K562 (cell line): ENCODE results near the gene TPBGL. TPM values are rescaled to one million over a fixed set of nuclear protein-coding genes. Genes with fewer than 3 reads are reported as not detected.

Source experiments
- ATAC-seq: fragments of 200-7000 bp; cut with Tn5 transposase; 3 replicates; pipeline ENCODE4 v1.9.1; 2020; ENCODE audit warnings: moderate library complexity
- BruUV-seq: library from RNA; stranded (reverse); fragments of 400-500 nt; replicated peaks from 2 replicates; lab custom pipeline; 2021; lab: Mats Ljungman, UMichigan
- CTCF ChIA-PET: fragments of 300-600 bp; formaldehyde crosslinking; extraction: SDS; loops from one replicate; lab custom pipeline; 2021; ENCODE audit warnings: low intra/inter-chr PET ratio; lab: Yijun Ruan, JAX
- POLR2A ChIA-PET: fragments of 300-600, 350-650 bp; sonication (Branson Sonifier 250); formaldehyde crosslinking; extraction: SDS; loops from one replicate; lab custom pipeline; 2021; ENCODE audit warnings: antibody characterized with exemption, inconsistent platforms; lab: Yijun Ruan, JAX
- DNase-seq, 4 experiments: peaks; one replicate each; pipeline versions ENCODE4 v3.0.0 to v3.0.0-alpha.2; 2011 to 2018; ENCODE audit warnings: low spot score in 3 of 4, mixed read lengths in 3 of 4; ENCODE audit errors: extremely low read depth in 1 of 4
- FAIRE-seq: peaks from 2 replicates; lab custom pipeline; 2011; peaks lifted over from hg19 to GRCh38; lab: Jason Lieb, UNC
- H2AFZ ChIP-seq: 2 replicates; pipeline ENCODE4 v1.6.0; 2011; ENCODE audit warnings: low read depth, low read length, control low read depth, inconsistent platforms
- H3K27ac ChIP-seq: fragments of 200-600 bp; 3 replicates; pipeline ENCODE4 v1.8.0; 2011; ENCODE audit warnings: low read depth, mild to moderate bottlenecking, control low read depth, inconsistent platforms, low read length, moderate library complexity, mixed read lengths; ENCODE audit errors: extremely low read depth
- H3K27me3 ChIP-seq, 2 experiments: fragments of 300-600 bp in 1 of 2; 2 replicates in 1 of 2; 3 replicates in 1 of 2; pipeline versions ENCODE4 v1.6.0 to v1.8.0; 2011; ENCODE audit warnings: inconsistent platforms in 2 of 2, low read length in 2 of 2, mild to moderate bottlenecking in 1 of 2, mixed read lengths in 1 of 2, moderate library complexity in 1 of 2; ENCODE audit not compliant: control insufficient read depth in 2 of 2, insufficient read depth in 2 of 2
- H3K36me3 ChIP-seq: fragments of 300-600 bp; 3 replicates; pipeline ENCODE4 v1.8.0; 2011; ENCODE audit warnings: mild to moderate bottlenecking, low read length, inconsistent platforms; ENCODE audit not compliant: control insufficient read depth, insufficient read depth
- H3K4me1 ChIP-seq, 2 experiments: fragments of 200-600 bp in 1 of 2; replicated peaks in 1 of 2; 2 replicates in 1 of 2; 3 replicates in 1 of 2; pipeline versions ENCODE4 v1.5.1 to v1.8.0; 2011; ENCODE audit warnings: inconsistent platforms in 2 of 2, low read length in 2 of 2, mild to moderate bottlenecking in 1 of 2, mixed read lengths in 1 of 2, moderate library complexity in 1 of 2; ENCODE audit not compliant: control insufficient read depth in 2 of 2, insufficient read depth in 2 of 2
- H3K4me2 ChIP-seq: 2 replicates; pipeline ENCODE4 v1.6.1; 2011; ENCODE audit warnings: low read length, control low read depth, inconsistent platforms, mixed read lengths; ENCODE audit not compliant: insufficient read depth
- H3K4me3 ChIP-seq: fragments of 200-600 bp; sonication (generic), shearing (Covaris generic); 2 replicates; pipeline ENCODE4 v1.5.1; 2016; ENCODE audit warnings: control low read depth, inconsistent platforms
- H3K79me2 ChIP-seq: fragments of 200-600 bp; 3 replicates; pipeline ENCODE4 v1.8.0; 2011; ENCODE audit warnings: low read length, inconsistent platforms; ENCODE audit not compliant: control insufficient read depth, insufficient read depth
- H3K9ac ChIP-seq, 2 experiments: 2 replicates each; pipeline versions ENCODE4 v1.6.0 to v1.6.1; 2011; ENCODE audit warnings: low read depth in 2 of 2, low read length in 2 of 2, control low read depth in 1 of 2, inconsistent platforms in 1 of 2, mild to moderate bottlenecking in 1 of 2, mixed read lengths in 1 of 2; ENCODE audit not compliant: insufficient read depth in 1 of 2
- H3K9me1 ChIP-seq: one replicate; pipeline ENCODE4 v1.6.0; 2011; ENCODE audit warnings: inconsistent platforms, mild to moderate bottlenecking, low read length, moderate library complexity; ENCODE audit not compliant: control insufficient read depth, insufficient read depth
- H3K9me3 ChIP-seq: replicated peaks from 2 replicates; pipeline ENCODE4 v1.5.1; 2011; ENCODE audit warnings: low read depth, low read length, inconsistent platforms; ENCODE audit not compliant: control insufficient read depth, insufficient read depth
- H4K20me1 ChIP-seq: replicated peaks from 2 replicates; pipeline ENCODE4 v1.6.1; 2011; ENCODE audit warnings: low read length, inconsistent platforms, mixed read lengths; ENCODE audit not compliant: control insufficient read depth, insufficient read depth
- CBX8 ChIP-seq: fragments of 200-600 bp; sonication (generic); IDR thresholded peaks from 2 replicates; pipeline ENCODE4 v1.6.1; 2012; ENCODE audit warnings: borderline replicate concordance, mixed run types, low read depth, mild to moderate bottlenecking, moderate library complexity, mixed read lengths, low read length, control low read depth, inconsistent platforms; ENCODE audit not compliant: poor library complexity, severe bottlenecking; ENCODE audit errors: extremely low read depth
- DNMT1 ChIP-seq: fragments of 450-650 bp; IDR thresholded peaks from 2 replicates; pipeline ENCODE4 v1.6.1; 2016; ENCODE audit warnings: antibody characterized with exemption, mild to moderate bottlenecking
- KAT2B ChIP-seq: IDR thresholded peaks from one replicate; pipeline ENCODE4 v1.6.1; 2012; ENCODE audit warnings: low read depth, mild to moderate bottlenecking, control low read depth, inconsistent platforms, low read length, moderate library complexity
- PYGO2 ChIP-seq: fragments of 450-650 bp; IDR thresholded peaks from 2 replicates; pipeline ENCODE4 v1.6.1; 2016; ENCODE audit warnings: mild to moderate bottlenecking, missing genetic modification characterization, moderate library complexity, missing compliant biosample characterization
- SMC3 ChIP-seq: conservative IDR thresholded peaks from 2 replicates; pipeline ENCODE4 v1.6.1; 2011; ENCODE audit warnings: low read depth, low read length, improper control_type of control experiment; ENCODE audit not compliant: insufficient read depth
- TEAD4 ChIP-seq, 2 experiments: sonication (generic) in 1 of 2; formaldehyde crosslinking in 1 of 2; IDR thresholded peaks; 2 replicates each; pipeline versions ENCODE4 v1.6.1 to v1.8.0; 2012 to 2022; ENCODE audit warnings: borderline replicate concordance in 1 of 2, inconsistent platforms in 1 of 2, low read length in 1 of 2, mild to moderate bottlenecking in 1 of 2, missing genetic modification reagents in 1 of 2
- WGBS: fragments of 100-300 bp; shearing (Covaris generic); methylation state at CpG from one replicate; pipeline ENCODE4 v1.1.6; 2016; ENCODE audit warnings: low coverage, mixed read lengths; ENCODE audit not compliant: insufficient coverage; ENCODE audit errors: missing lambda C conversion rate; 5-methylcytosine and 5-hydroxymethylcytosine counted together
- in situ Hi-C: fragments of 300-500 bp; cut with MboI; formaldehyde crosslinking; loops from 4 replicates; pipeline ENCODE4 v1.15.0; 2018; ENCODE audit warnings: inconsistent platforms, mixed read lengths
- intact Hi-C: fragments of 100-400 bp; cut with micrococcal nuclease; formaldehyde crosslinking; loops from 2 replicates; pipeline ENCODE4 v1.14.2; 2022
- polyA plus RNA-seq, 8 experiments: library from polyadenylated mRNA; depleted of rRNA in 4 of 8; stranded (reverse) in 5 of 8; unstranded in 3 of 8; fragments of >200 nt; fragmentation: Nextera tagmentation in 2 of 8; fragmentation: Illumina TruSeq in 1 of 8; extraction: Ambion mirVana in 2 of 8; extraction: Trizol in 1 of 8; gene quantifications; 2 replicates each; pipeline versions ENCODE4 v1.2.1 to v1.2.3, GENCODE V29; 2011 to 2014; ENCODE audit warnings: inconsistent platforms in 1 of 8, missing spikeins in 1 of 8
- total RNA-seq, 7 experiments: library from RNA; depleted of rRNA in 6 of 7; stranded (reverse); fragments of >200 nt in 6 of 7; fragmentation: Illumina TruSeq in 2 of 7; extraction: Trizol in 2 of 7; gene quantifications; 2 replicates each; pipeline versions ENCODE4 v1.2.1 to v1.2.3, GENCODE V29; 2011 to 2021; ENCODE audit warnings: low replicate concordance in 1 of 7
- TF ChIP-seq, protein P1 (sequence below): fragments of 250-450 bp; sonication (Bioruptor Pico); IDR thresholded peaks from 2 replicates; pipeline ENCODE4 v1.4.0; 2020; ENCODE audit warnings: mild to moderate bottlenecking, moderate library complexity, borderline replicate concordance
- TF ChIP-seq, protein P2 (sequence below): fragments of 250-450 bp; sonication (Bioruptor Pico); IDR thresholded peaks from 2 replicates; pipeline ENCODE4 v1.9.0; 2021; ENCODE audit warnings: mild to moderate bottlenecking, inconsistent platforms

TPBGL gene
- total and polyA plus RNA-seq, 9 of the 15 experiments (the other 6 are each of a cell fraction or from before 2014, with no cell fraction given): 0.04 to 0.11 (median 0.06) TPM; not detected in 6

DNA sequence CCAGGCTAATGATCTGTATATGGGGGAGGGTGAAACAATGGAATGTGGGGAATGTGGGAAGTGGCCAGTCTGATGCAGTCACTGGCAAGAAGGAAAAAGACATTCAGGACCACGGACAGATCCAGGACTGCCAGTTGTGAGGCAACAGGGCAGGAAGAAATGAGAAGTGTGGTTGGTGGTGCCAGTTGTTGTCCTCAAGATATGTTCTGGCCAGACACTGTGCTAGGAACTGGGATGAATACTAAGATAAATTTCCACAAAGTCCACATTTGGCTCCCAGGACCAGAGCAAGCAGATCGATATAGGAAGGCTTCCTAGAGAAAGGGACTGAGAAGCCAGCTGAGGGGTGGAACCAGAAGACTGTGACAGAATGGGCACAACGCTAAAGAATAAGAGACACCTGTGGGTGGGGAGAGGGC lies 6.8 kb upstream of the TPBGL start (continued):
- TF ChIP-seq, protein P1, sequence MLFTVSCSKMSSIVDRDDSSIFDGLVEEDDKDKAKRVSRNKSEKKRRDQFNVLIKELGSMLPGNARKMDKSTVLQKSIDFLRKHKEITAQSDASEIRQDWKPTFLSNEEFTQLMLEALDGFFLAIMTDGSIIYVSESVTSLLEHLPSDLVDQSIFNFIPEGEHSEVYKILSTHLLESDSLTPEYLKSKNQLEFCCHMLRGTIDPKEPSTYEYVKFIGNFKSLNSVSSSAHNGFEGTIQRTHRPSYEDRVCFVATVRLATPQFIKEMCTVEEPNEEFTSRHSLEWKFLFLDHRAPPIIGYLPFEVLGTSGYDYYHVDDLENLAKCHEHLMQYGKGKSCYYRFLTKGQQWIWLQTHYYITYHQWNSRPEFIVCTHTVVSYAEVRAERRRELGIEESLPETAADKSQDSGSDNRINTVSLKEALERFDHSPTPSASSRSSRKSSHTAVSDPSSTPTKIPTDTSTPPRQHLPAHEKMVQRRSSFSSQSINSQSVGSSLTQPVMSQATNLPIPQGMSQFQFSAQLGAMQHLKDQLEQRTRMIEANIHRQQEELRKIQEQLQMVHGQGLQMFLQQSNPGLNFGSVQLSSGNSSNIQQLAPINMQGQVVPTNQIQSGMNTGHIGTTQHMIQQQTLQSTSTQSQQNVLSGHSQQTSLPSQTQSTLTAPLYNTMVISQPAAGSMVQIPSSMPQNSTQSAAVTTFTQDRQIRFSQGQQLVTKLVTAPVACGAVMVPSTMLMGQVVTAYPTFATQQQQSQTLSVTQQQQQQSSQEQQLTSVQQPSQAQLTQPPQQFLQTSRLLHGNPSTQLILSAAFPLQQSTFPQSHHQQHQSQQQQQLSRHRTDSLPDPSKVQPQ: no peak
- peak; percentile 22; the same call in 1 of the 2 replicates for TF ChIP-seq TEAD4 (IDR thresholded peaks at IDR 0.05; ENCODE audit: low read length)
- TF ChIP-seq TEAD4 (CRISPR knock-in tag; IDR thresholded peaks at IDR 0.05; ENCODE audit: borderline replicate concordance): no peak
- TF ChIP-seq, protein P2, sequence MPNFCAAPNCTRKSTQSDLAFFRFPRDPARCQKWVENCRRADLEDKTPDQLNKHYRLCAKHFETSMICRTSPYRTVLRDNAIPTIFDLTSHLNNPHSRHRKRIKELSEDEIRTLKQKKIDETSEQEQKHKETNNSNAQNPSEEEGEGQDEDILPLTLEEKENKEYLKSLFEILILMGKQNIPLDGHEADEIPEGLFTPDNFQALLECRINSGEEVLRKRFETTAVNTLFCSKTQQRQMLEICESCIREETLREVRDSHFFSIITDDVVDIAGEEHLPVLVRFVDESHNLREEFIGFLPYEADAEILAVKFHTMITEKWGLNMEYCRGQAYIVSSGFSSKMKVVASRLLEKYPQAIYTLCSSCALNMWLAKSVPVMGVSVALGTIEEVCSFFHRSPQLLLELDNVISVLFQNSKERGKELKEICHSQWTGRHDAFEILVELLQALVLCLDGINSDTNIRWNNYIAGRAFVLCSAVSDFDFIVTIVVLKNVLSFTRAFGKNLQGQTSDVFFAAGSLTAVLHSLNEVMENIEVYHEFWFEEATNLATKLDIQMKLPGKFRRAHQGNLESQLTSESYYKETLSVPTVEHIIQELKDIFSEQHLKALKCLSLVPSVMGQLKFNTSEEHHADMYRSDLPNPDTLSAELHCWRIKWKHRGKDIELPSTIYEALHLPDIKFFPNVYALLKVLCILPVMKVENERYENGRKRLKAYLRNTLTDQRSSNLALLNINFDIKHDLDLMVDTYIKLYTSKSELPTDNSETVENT (CRISPR knock-in tag): no peak

DNA sequence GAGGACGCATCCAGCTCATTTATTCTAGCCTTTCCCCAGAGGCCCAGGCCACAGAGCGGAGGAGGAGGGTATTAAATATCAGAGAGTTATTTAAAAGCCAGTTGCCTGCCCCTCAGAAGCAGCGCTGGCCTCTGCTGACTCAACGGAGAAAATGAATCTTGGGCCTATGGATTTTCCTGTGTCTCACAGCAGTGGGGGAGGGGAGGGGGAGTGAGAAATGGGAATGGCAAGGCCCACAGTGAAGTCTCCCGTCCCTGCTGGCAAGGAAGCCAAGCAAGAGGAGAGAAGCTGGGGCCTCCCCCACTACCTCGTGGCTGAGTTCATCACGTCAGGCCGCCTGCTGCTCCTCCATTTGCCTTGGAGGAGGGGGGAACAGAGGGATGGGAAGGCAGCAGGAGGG lies 4.5 kb upstream of the TPBGL start:
- Histone ChIP-seq H3K9me1 (no peaks in the 10 kb centered on the region), H3K79me2 (no peaks in the 10 kb centered on the region), H3K4me2 (no peak overlapping the region), H3K4me3 (no peak overlapping the region), H3K9me3 (no peaks in the 10 kb centered on the region), H2AFZ (no peak overlapping the region), H3K4me1 (peaks cover 0 to 9% of the 10 kb centered on the region in 2 experiments; a peak in 3 of 5 replicates), H3K27ac (no peak overlapping the region), H3K27me3 (peaks cover 3 to 32% of the 10 kb centered on the region in 2 experiments; a peak in 4 of 5 replicates), H4K20me1 (peaks cover 20% of the 10 kb centered on the region; the same call in 1 of the 2 replicates), H3K9ac (no peak overlapping the region), H3K36me3 (no peaks in the 10 kb centered on the region)
- 5% methylated on average over 8 of the region's 8 CpGs for WGBS
- TF ChIP-seq DNMT1: no peak
- no peak for TF ChIP-seq KAT2B
- TF ChIP-seq PYGO2 (tag): no peak
- no peak for TF ChIP-seq CBX8
- TF ChIP-seq SMC3: no peak
- intact Hi-C loops (no loop called here), in situ Hi-C loops (no loop called here)
- no TSS peak for BruUV-seq
- no peak for ATAC-seq
- ChIA-PET CTCF (no interaction called here), POLR2A (no interaction called here)
- no peak for DNase-seq
- FAIRE-seq: no peak
